Kidney capillary endothelial cell (primary cell): Measurements from ENCODE around the gene DDRGK1.
"Not testable (repeated sequence)": the region's sequence is repeated elsewhere in the genome, so short reads cannot be mapped to it uniquely, and the experiment has no call there.

Source experiments
- DNase-seq: peaks from one replicate; pipeline ENCODE4 v3.0.0-alpha.2; 2018; ENCODE audit warnings: low spot score

Gene DDRGK1

GRCh38 chr20:3183896-3184612, 20.4 kb downstream of the DDRGK1 start:
- no peak for DNase-seq

GRCh38 chr20:3182429-3182828, 22.1 kb downstream of the DDRGK1 start:
- DNase-seq = not testable (repeated sequence)

DNA sequence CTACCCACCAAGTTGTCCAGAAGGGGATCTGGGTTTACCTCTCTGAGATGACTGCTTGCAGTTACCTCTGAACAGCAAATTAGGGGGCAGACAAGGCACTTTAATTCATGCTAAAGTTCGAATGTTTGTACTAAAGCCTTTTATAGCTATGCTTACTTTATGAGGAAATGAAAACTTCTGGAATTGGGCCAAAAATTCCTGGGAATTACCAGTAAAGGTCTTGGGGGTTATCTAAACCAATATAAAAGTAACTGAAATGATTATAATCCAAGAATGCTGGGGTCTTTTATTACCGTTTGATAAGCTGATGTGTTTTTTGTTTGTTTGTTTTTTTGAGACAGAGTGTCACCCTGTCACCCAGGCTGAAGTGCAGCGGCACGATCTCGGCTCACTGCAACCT, 23.2 kb downstream of the DDRGK1 start:
- DNase-seq = no peak

DNA sequence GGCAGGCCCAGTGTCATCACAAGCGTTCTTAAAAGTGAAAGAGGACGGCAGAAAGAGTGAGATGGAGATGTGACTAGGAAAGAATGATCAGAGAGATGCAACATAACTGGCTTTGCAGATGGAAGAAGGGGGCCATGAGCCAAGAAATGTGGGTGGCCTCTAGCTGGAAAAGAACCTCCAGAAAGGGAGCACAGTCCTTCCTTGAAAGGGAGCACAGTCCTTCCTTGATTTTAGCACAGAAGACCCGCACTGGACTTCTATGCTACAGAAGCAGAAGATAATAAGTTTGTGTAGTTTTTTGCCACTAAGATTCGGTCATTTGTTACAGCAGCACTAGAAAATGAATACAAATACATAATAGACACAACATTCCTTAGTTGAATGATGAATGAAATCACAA, 24.2 kb downstream of the DDRGK1 start:
- no peak for DNase-seq

GRCh38 chr20:3177746-3178485, 26.6 kb downstream of the DDRGK1 start:
- DNase-seq = no peak

DNA sequence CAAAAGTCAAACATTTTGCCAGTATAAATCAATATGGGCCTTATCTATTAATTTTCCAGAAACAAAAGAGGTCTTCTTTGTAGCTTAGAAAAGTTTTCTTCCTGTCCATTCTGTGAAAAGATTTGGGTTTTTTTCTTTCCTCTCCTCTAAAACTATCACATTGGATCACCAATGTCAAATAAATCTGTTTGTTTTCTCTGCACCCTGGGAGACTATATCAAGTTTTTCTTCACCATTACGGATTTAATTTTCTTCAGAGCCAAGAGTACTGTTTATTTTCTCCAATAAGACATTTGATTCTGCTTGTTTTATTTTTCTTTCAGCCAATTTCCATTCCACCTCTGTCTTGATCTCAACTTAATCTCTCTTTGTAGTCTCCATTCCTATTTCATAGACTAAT, 29.2 kb downstream of the DDRGK1 start:
- DNase-seq = no peak

- peak; percentile 20 for DNase-seq
Observed at GRCh38 chr20:3174442-3175261, 29.8 kb downstream of the DDRGK1 start.

GRCh38 chr20:3173610-3174441, 30.7 kb downstream of the DDRGK1 start:
- DNase-seq = peak; percentile 76

- peak; percentile 22 for DNase-seq
Observed at GRCh38 chr20:3172933-3173609, 31.4 kb downstream of the DDRGK1 start, which contains the start of gene LZTS3. TSS of gene LZTS3 (minus strand) at chr20:3173549. CDS start at chr20:3167163, 6,386 bp downstream.

DNA sequence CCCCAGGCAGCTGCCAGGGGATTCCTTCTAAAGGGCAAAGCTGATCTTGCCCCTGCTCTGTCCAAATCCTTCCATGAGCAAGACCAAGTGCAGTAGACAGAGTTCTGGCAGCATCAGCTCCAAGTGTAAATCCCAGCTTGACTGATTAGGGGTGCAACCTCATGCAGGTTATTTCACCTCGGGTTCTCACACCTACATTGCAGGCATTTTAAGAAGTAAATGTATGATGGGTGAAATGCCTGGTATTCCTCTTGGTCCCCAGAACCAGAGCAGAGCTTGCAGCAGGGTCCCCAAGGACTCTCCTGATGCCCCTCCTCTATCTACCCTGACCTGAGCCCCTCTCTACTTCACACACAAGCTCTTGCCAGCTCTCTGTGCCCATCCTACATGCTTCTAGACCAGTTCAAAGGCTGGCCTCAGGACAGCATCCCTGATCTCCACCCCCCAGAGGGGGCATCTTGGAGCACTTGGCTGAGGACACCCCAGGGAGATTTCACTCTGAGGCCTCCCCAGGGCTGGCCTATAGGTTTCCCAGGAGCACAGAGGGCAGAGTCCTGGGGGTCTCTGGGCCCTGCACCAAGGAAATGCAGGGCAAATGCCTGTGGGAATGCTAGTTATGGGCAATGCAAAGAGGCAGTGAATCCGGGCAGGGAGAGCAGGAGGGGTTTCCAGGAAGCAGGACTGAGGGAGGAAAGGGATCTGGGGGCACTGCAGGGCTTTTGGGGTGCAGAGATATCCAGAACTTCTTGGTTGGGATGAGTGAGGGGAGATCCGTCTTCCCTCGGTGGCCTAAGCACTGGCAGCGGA, 32.2 kb downstream of the DDRGK1 start:
- DNase-seq = no peak

DNA sequence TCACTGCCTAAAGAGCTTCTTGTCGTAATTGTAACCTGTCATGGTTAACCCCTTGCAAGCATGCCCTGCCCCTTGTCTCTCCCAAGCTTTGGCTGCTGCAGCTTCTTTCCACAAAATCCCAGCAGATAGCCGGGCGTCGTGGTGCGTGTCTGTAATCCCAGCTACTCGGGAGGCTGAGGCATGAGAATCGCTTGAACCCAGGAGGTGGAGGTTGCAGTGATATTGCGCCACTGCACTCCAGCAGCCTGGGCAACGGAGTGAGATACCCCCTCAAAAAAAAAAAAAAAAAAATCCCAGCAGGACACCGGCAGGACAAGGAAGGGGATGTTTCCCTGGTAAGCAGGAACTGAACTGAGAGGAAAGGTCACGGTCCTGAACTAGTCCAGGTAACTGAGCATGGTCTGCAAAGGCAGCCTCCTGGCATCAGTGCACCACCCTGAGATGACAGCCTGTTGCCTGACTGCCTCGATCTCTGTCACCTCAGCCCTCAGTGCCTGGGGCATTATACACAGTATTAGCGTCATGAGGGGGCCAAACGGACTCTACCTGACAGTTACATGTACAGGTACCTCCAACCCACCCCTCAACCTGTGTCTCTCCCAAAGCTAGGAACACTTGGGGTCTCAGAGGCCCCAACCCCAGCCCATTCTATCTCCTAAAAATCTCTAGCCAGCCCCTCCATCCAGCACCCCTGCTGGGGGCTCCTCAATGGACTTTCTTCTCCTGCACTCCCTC, 32.9 kb downstream of the DDRGK1 start:
- DNase-seq = no peak

- no peak for DNase-seq
Observed at GRCh38 chr20:3168829-3169590, 35.5 kb downstream of the DDRGK1 start.

DNA sequence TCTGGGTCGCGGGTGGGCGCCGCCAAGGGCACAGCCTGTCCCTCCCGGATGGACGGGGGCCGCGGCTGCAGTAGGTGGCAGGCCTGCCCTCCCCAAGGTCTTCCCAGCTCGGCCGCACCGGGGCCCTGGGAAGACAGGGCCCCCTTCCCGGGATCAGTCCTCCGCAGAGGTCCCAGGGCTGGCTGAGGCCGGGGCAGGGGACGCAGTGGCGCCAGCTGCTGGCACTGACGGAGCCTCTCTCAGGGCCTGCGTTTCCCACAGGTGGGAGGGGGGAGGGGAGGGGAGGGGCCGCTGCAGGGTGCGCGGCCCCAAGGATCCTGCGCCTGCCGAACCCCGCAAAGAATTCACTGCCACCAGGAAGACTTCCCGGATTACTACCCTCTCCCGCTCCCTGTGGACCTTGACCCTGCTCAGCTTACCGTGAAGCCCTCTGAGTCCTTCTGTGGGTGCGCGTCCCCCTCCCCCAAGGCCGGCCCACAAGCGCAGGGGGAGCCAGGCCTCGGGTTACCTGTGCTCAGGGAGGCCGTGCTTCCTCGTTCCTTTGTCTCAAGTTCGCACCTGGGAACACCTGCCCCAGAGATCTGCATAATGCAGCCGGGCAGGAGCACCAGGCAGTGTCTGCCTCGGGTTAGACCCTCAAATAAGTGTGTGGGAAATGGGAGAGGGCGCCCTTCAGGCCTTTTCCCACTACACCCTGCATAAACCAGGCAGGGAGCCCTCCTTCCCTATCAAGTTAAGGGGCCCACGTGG, 36.2 kb downstream of the DDRGK1 start:
- DNase-seq = no peak

GRCh38 chr20:3167738-3168078, 36.8 kb downstream of the DDRGK1 start:
- no peak for DNase-seq

DNA sequence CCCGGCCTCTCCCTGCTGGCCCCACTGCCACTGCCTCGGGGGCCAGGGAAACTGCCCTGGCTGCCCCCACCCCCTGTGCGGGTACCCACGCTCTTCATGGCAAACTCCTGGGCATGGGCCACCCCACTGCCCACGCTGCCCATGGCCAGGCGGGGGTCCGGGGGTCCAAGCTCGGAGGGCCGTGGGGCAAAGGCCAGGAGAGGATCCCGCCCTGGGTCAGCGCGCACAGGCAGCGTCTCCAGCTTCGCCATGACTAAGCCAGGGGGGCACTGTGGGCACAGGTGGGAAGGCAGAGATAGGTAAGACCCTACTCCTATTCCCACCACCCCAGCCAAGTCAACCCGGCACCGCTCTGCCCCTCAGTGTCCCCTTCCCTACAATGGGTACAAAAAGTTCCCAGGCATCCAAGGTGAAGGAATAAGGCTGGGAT, 37.6 kb downstream of the DDRGK1 start:
- DNase-seq = no peak

GRCh38 chr20:3166338-3166912, 38.1 kb downstream of the DDRGK1 start:
- DNase-seq = no peak

DNA sequence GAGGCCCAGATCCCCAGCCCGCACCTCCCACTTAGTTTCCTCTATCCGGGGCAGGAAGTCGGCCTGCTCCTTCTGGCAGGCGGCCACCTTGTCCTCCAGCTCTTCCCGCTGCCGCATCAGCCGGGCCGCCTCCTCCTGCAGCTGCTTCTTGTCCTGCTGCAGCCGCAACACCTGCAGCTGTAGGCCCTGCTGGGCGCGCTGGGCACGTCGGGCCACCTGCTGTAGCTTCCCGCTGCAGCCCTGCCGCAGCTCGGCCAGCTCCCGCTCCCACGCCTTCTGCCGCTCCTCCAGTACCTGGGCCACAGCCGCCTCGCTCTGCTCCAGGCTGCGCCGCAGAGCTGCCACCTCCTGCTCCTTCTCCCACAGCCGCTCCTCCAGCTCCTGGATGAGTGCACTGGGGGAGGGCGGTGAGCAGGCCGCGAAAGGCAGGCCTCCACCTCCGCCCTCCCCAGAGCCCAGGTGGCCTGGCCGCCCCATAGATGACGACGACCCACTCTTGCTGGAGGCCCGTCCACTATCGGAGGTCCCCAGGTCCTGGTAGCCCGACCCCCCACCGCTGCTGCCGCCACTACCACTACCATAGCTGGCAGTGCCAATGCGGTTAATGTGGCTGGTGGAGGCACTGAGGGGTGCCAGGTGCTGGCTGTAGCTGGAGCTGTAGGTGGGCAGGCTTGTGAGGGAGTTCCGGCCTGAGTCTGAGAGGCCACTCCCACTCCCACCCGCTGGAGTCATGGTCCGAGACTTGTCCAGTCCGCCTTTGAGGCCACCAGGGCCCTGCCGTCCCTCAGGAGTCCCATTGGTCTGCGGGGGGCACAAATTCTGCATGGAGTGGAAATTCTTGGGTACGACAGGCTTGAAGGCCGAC, 38.8 kb downstream of the DDRGK1 start:
- DNase-seq = peak; percentile 55
